MM.1S (cell line): Measurements from ENCODE around the gene RILPL1.

Experiments used
- CTCF ChIP-seq: fragments of 300-600 bp; sonication (generic); IDR thresholded peaks from 2 replicates; pipeline ENCODE4 v1.5.1; 2016; ENCODE audit warnings: antibody characterized with exemption, low read length, mixed read lengths
- EZH2 ChIP-seq: fragments of 300-600 bp; sonication (generic); optimal IDR thresholded peaks from 2 replicates; pipeline ENCODE3; 2017; ENCODE audit warnings: low read depth, mild to moderate bottlenecking, antibody characterized with exemption, low read length, mixed read lengths

- TF ChIP-seq EZH2: no peak
- TF ChIP-seq CTCF: no peak
Measured at GRCh38 chr12:123550700-123551099, 17.2 kb upstream of the RILPL1 start.
